BJ (cell line): Measurements from ENCODE around the gene ARHGEF10L. TPM values are rescaled to one million over a fixed set of nuclear protein-coding genes. Genes with fewer than 3 reads are reported as not detected.

Experiments
- CTCF ChIA-PET: fragments of 350-600 bp; formaldehyde crosslinking; extraction: SDS; loops from one replicate; lab custom pipeline; 2021; ENCODE audit warnings: antibody characterized with exemption, inconsistent platforms; lab: Yijun Ruan, JAX
- POLR2A ChIA-PET: fragments of 300-600 bp; sonication (Branson Sonifier 250); formaldehyde crosslinking; extraction: SDS; loops from one replicate; lab custom pipeline; 2021; ENCODE audit warnings: antibody characterized with exemption; lab: Charles Lee
- DNase-seq: peaks from one replicate; pipeline ENCODE4 v3.0.0-alpha.2; 2011; ENCODE audit warnings: low read depth
- H3K27me3 ChIP-seq: 2 replicates; pipeline ENCODE4 v1.6.0; 2011; ENCODE audit warnings: low read length; ENCODE audit not compliant: control insufficient read depth, insufficient read depth
- H3K36me3 ChIP-seq: 2 replicates; pipeline ENCODE4 v1.5.1; 2011; ENCODE audit warnings: low read length; ENCODE audit not compliant: control insufficient read depth, insufficient read depth
- H3K4me3 ChIP-seq: 2 replicates; pipeline ENCODE4 v1.5.1; 2011; ENCODE audit warnings: low read depth, mild to moderate bottlenecking, control low read depth, low read length
- polyA plus RNA-seq: library from polyadenylated mRNA; depleted of rRNA; stranded (reverse); fragments of >200 nt; gene quantifications from 2 replicates; pipeline ENCODE4 v1.2.3, GENCODE V29; 2011
- TF ChIP-seq, protein P1 (sequence below): IDR thresholded peaks from 2 replicates; pipeline ENCODE4 v1.5.1; 2011; ENCODE audit warnings: low read depth, mild to moderate bottlenecking, control low read depth, inconsistent platforms, low read length, moderate library complexity; ENCODE audit not compliant: insufficient read depth

ARHGEF10L gene
- polyA plus RNA-seq, 1 experiment: 12.5 TPM

DNA sequence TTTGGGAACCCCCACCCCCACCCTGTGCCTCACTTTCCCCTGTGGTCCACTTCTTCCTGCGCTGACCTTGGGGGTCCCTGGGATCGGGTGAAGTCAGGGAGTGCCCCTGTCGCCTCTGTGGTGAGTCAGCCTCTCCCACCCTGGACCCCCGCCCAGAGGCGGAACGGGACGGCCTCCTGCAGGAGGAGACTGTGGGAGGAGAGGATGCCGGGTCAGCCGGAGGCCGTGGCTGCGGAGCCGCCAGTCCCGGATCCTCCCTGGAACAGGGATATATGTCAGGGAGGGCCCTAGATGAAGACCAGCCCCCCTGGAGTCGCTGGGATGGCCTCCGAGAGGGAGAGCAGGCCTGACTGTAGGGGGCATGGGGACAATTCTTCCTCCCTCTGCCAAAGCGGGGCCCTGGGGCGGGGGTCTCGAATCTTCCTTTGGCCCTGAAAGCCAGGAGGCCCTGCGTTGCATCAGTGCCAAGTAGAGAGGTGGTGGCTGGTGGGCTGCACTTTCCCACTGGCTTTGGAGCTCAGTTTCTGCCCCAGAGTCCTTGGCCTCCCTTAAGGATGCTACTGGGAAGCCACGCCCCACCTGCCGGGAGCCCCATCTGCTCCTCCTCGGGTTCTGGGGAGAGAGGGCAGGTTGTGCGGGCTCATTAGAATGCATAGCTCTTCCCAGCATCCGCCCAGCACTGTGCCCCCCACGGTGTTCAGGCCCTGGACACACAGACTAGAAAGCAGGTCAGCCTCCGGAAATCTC is 930 bp downstream of the ARHGEF10L start:
- Histone ChIP-seq H3K36me3 (no peaks in the 10 kb centered on the region), H3K27me3 (no peaks in the 10 kb centered on the region), H3K4me3 (peak overlapping the region; percentile 72)
- CTCF ChIA-PET: interaction anchor here (0.7 to 2.3 kb wide), 6 partner anchors 10 to 66 kb away, joined by 3 to 9 read pairs (median 6); no protein-coding TSS in a partner anchor
- no peak for DNase-seq
- POLR2A ChIA-PET: interaction anchor here (0.5 kb wide), 1 partner anchor 8 kb away, joined by 5 read pairs; no protein-coding TSS in a partner anchor
- TF ChIP-seq, protein P1, sequence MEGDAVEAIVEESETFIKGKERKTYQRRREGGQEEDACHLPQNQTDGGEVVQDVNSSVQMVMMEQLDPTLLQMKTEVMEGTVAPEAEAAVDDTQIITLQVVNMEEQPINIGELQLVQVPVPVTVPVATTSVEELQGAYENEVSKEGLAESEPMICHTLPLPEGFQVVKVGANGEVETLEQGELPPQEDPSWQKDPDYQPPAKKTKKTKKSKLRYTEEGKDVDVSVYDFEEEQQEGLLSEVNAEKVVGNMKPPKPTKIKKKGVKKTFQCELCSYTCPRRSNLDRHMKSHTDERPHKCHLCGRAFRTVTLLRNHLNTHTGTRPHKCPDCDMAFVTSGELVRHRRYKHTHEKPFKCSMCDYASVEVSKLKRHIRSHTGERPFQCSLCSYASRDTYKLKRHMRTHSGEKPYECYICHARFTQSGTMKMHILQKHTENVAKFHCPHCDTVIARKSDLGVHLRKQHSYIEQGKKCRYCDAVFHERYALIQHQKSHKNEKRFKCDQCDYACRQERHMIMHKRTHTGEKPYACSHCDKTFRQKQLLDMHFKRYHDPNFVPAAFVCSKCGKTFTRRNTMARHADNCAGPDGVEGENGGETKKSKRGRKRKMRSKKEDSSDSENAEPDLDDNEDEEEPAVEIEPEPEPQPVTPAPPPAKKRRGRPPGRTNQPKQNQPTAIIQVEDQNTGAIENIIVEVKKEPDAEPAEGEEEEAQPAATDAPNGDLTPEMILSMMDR: peak; percentile 9; the same call in 1 of the 2 replicates

GRCh38 chr1:17542645-17543044 is 3.1 kb downstream of the ARHGEF10L start:
- TF ChIP-seq, protein P1: no peak
- no peak overlapping the region for H3K4me3 ChIP-seq
- H3K27me3 ChIP-seq: no peaks in the 10 kb centered on the region
- no peaks in the 10 kb centered on the region for H3K36me3 ChIP-seq
- DNase-seq: no peak
- POLR2A ChIA-PET: no interaction called here
- CTCF ChIA-PET: interaction anchor here (1.9 kb wide), 1 partner anchor 64 kb away, joined by 5 read pairs; no protein-coding TSS in a partner anchor

GRCh38 chr1:17544776-17545350 is 5.4 kb downstream of the ARHGEF10L start:
- no peaks in the 10 kb centered on the region for H3K36me3 ChIP-seq
- H3K4me3 ChIP-seq: no peak overlapping the region
- no peak for DNase-seq
- H3K27me3 ChIP-seq: no peaks in the 10 kb centered on the region
- ChIA-PET CTCF (interaction anchor here (0.9 to 1.5 kb wide), 4 partner anchors 42 to 62 kb away, joined by 3 to 9 read pairs (median 4); no protein-coding TSS in a partner anchor), POLR2A (no interaction called here)
- TF ChIP-seq, protein P1: no peak

DNA sequence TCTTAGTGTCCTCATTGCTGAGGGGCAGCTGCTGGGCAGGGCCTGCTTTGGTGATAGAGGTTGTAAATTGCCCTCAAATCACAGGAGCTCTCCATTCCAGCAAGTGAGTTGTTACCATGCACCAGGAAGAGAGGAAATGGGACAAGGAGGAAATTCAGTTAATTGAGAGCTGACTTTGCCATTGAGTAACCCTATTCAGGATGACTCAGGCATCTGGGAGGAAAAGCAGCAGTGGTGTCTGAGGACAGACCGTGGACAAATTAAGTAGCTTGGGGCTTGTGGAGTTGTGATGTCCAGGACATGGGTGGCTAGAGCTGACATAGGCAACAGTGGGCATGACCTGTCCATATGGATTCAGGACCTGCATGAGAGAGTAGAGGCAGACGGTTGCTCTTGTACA is 5.9 kb downstream of the ARHGEF10L start:
- Histone ChIP-seq H3K27me3 (no peaks in the 10 kb centered on the region), H3K36me3 (no peaks in the 10 kb centered on the region), H3K4me3 (no peak overlapping the region)
- ChIA-PET CTCF (interaction anchor here (0.9 to 1.5 kb wide), 4 partner anchors 42 to 62 kb away, joined by 3 to 9 read pairs (median 4); no protein-coding TSS in a partner anchor), POLR2A (no interaction called here)
- TF ChIP-seq, protein P1: no peak
- peak; percentile 31 for DNase-seq
